Nephron (organoid): Measurements from ENCODE around the gene KCNQ1OT1.
A peak's percentile ranks its signal among the peaks of the same experiment; 100 is the strongest.

Experiments used
- H3K27ac Mint-ChIP-seq, 3 experiments: 2 replicates each; pipeline ENCODE4 v1.8.0; 2020; ENCODE audit warnings: mixed read lengths in 3 of 3, mild to moderate bottlenecking in 2 of 3, moderate library complexity in 1 of 3
- H3K27me3 Mint-ChIP-seq: 2 replicates; pipeline ENCODE4 v1.8.0; 2021; ENCODE audit warnings: low read depth, mild to moderate bottlenecking, moderate library complexity, mixed read lengths
- H3K36me3 Mint-ChIP-seq: 2 replicates; pipeline ENCODE4 v1.8.0; 2020; ENCODE audit warnings: low read depth, mixed read lengths
- H3K4me1 Mint-ChIP-seq: 2 replicates; pipeline ENCODE4 v1.8.0; 2020; ENCODE audit warnings: mixed read lengths
- H3K4me3 Mint-ChIP-seq, 3 experiments: 2 replicates each; pipeline ENCODE4 v1.8.0; 2020; ENCODE audit warnings: mild to moderate bottlenecking in 3 of 3, mixed read lengths in 3 of 3, moderate library complexity in 2 of 3
- H3K9me3 Mint-ChIP-seq: 2 replicates; pipeline ENCODE4 v1.8.0; 2020; ENCODE audit warnings: mixed read lengths
- CTCF ChIP-seq, 3 experiments: fragments of 200-600 bp; sonication (generic); IDR thresholded peaks; one replicate each; pipeline ENCODE4 v1.5.0; 2021; ENCODE audit warnings: antibody characterized with exemption in 3 of 3; ENCODE audit not compliant: unreplicated experiment in 3 of 3

The KCNQ1OT1 gene

GRCh38 chr11:2691355-2691761, 8.4 kb downstream of the KCNQ1OT1 start:
- Mint-ChIP-seq H3K4me3 (no peak overlapping the region), H3K27ac (peak overlapping the region; percentile 63 to 81 (median 79)), H3K4me1 (peaks cover 91% of the 10 kb centered on the region), H3K27me3 (no peaks in the 10 kb centered on the region), H3K36me3 (peaks cover 9% of the 10 kb centered on the region), H3K9me3 (no peaks in the 10 kb centered on the region)
- no peak for TF ChIP-seq CTCF (IDR thresholded peaks at IDR 0.05; ENCODE audit: unreplicated experiment in 3 of 3)

- Mint-ChIP-seq H3K27ac (peak overlapping the region; percentile 79 to 84 (median 81)), H3K27me3 (no peaks in the 10 kb centered on the region), H3K9me3 (no peaks in the 10 kb centered on the region), H3K36me3 (peaks cover 9% of the 10 kb centered on the region), H3K4me1 (peaks cover 85% of the 10 kb centered on the region), H3K4me3 (peak overlapping the region in 2 of 3 experiments; percentile 44 to 45)
- TF ChIP-seq CTCF (IDR thresholded peaks at IDR 0.05; ENCODE audit: unreplicated experiment in 3 of 3): no peak
Measured at GRCh38 chr11:2690596-2691354, 9.0 kb downstream of the KCNQ1OT1 start.

GRCh38 chr11:2689651-2690575, 9.9 kb downstream of the KCNQ1OT1 start:
- Mint-ChIP-seq H3K4me3 (peak overlapping the region in 2 of 3 experiments; percentile 27 to 37), H3K4me1 (peaks cover 80% of the 10 kb centered on the region), H3K9me3 (no peaks in the 10 kb centered on the region), H3K27me3 (no peaks in the 10 kb centered on the region), H3K27ac (peak overlapping the region; percentile 79 to 84 (median 81)), H3K36me3 (peaks cover 9% of the 10 kb centered on the region)
- TF ChIP-seq CTCF (IDR thresholded peaks at IDR 0.05; ENCODE audit: unreplicated experiment in 3 of 3): no peak

- H3K9me3 Mint-ChIP-seq: no peaks in the 10 kb centered on the region
- no peak overlapping the region for H3K4me3 Mint-ChIP-seq
- TF ChIP-seq CTCF (IDR thresholded peaks at IDR 0.05; ENCODE audit: unreplicated experiment in 3 of 3): no peak
- H3K36me3 Mint-ChIP-seq: peaks cover 4% of the 10 kb centered on the region
- no peaks in the 10 kb centered on the region for H3K27me3 Mint-ChIP-seq
- H3K4me1 Mint-ChIP-seq: peaks cover 82% of the 10 kb centered on the region
- peak overlapping the region; percentile 48 to 80 (median 80) for H3K27ac Mint-ChIP-seq
Measured at GRCh38 chr11:2688381-2689231, 11.2 kb downstream of the KCNQ1OT1 start.

- Mint-ChIP-seq H3K36me3 (peaks cover 4% of the 10 kb centered on the region), H3K4me1 (peaks cover 80% of the 10 kb centered on the region), H3K9me3 (no peaks in the 10 kb centered on the region), H3K27ac (peak overlapping the region; percentile 48 to 80 (median 80)), H3K27me3 (no peaks in the 10 kb centered on the region), H3K4me3 (no peak overlapping the region)
- no peak for TF ChIP-seq CTCF (IDR thresholded peaks at IDR 0.05; ENCODE audit: unreplicated experiment in 3 of 3)
Measured at GRCh38 chr11:2687782-2688191, 12.0 kb downstream of the KCNQ1OT1 start.
